A549 (cell line): ENCODE results near the gene TBX15. TPM values are rescaled to one million over a fixed set of nuclear protein-coding genes. Genes with fewer than 3 reads are reported as not detected.

Experiments used
- polyA plus RNA-seq, 4 experiments: library from polyadenylated mRNA; depleted of rRNA in 3 of 4; stranded (reverse); fragments of >200 nt; fragmentation: RNase III in 1 of 4; extraction: RNeasy Plus Mini Kit Qiagen cat#74134 plus additional on column Dnase treatment in 1 of 4; gene quantifications; 2 replicates in 3 of 4; 3 replicates in 1 of 4; pipeline ENCODE4 v1.2.3, GENCODE V29; 2011 to 2017
- small RNA-seq, 6 experiments: library from RNA; depleted of rRNA; stranded (forward); fragments of <200 nt; gene quantifications; one replicate each; pipeline ENCODE3, GENCODE V24; 2012

TBX15 gene
- polyA plus RNA-seq, 2 of the 4 experiments (the other 2 are of a cell fraction) = 0.04 TPM; not detected in 1

Small RNAs within 50 kb of the gene (small RNA-seq; reads per million reads assigned to genes)
- gene AL139420.2 = 0 reads per million in 6 experiments

Other genes with a start within 250 kb of the TBX15 start
- 7.9 and 10.4 TPM in 2 replicates for gene WARS2, start 152.3 kb upstream of the TBX15 start, polyA plus RNA-seq (2011; rRNA removed)
- gene WARS2, start 152.3 kb upstream of the TBX15 start, polyA plus RNA-seq (2017; fragmentation: RNase III; extraction: RNeasy Plus Mini Kit Qiagen cat#74134 plus additional on column Dnase treatment) = 5.9 to 6.6 TPM (median 6.2 TPM) in 3 replicates